IPS DF 6.9 (cell line): Measurements from ENCODE around the gene KLRC4.
"Not testable (repeated sequence)": the region's sequence is repeated elsewhere in the genome, so short reads cannot be mapped to it uniquely, and the experiment has no call there.

Experiments
- DNase-seq: peaks from one replicate; pipeline ENCODE4 v3.0.0-alpha.2; 2013; ENCODE audit warnings: low read depth, low spot score
- H3K27ac ChIP-seq: one replicate; pipeline ENCODE4 v1.5.1; 2013; ENCODE audit warnings: low read length, control low read depth
- H3K27me3 ChIP-seq: 2 replicates; pipeline ENCODE4 v1.6.1; 2013; ENCODE audit warnings: mild to moderate bottlenecking, low read length; ENCODE audit not compliant: control insufficient read depth, insufficient read depth
- H3K36me3 ChIP-seq: 2 replicates; pipeline ENCODE4 v1.6.1; 2013; ENCODE audit warnings: low read length; ENCODE audit not compliant: control insufficient read depth, insufficient read depth
- H3K4me1 ChIP-seq: 2 replicates; pipeline ENCODE4 v1.6.1; 2013; ENCODE audit warnings: low read length; ENCODE audit not compliant: control insufficient read depth, insufficient read depth
- H3K4me3 ChIP-seq: 2 replicates; pipeline ENCODE4 v1.5.1; 2013; ENCODE audit warnings: mild to moderate bottlenecking, low read length
- H3K9me3 ChIP-seq: 2 replicates; pipeline ENCODE4 v1.6.1; 2013; ENCODE audit warnings: low read length, inconsistent platforms; ENCODE audit not compliant: control insufficient read depth, insufficient read depth
- WGBS: extraction: QIAGEN DNeasy Blood & Tissue Kit; methylation state at CpG from one replicate; pipeline ENCODE4 v1.1.7; 2013; ENCODE audit warnings: mixed read lengths, missing lambda C conversion rate; ENCODE audit not compliant: insufficient read length, insufficient coverage; 5-methylcytosine and 5-hydroxymethylcytosine counted together

Gene KLRC4

GRCh38 chr12:10387498-10387897 is 22.1 kb downstream of the KLRC4 start:
- H3K27ac ChIP-seq, H3K9me3 ChIP-seq, H3K4me1 ChIP-seq, H3K27me3 ChIP-seq, DNase-seq, H3K36me3 ChIP-seq, H3K4me3 ChIP-seq: not testable (repeated sequence)
- WGBS, result no CpG with 5 or more reads among the region's 6 CpGs

GRCh38 chr12:10386857-10387256 is 22.7 kb downstream of the KLRC4 start:
- Histone ChIP-seq H3K4me1 (no peaks in the 10 kb centered on the region), H3K36me3 (no peaks in the 10 kb centered on the region), H3K9me3 (no peaks in the 10 kb centered on the region), H3K27ac (no peak overlapping the region), H3K27me3 (no peaks in the 10 kb centered on the region), H3K4me3 (no peak overlapping the region)
- no CpG with 5 or more reads among the region's 1 CpG for WGBS
- DNase-seq, result no peak

DNA sequence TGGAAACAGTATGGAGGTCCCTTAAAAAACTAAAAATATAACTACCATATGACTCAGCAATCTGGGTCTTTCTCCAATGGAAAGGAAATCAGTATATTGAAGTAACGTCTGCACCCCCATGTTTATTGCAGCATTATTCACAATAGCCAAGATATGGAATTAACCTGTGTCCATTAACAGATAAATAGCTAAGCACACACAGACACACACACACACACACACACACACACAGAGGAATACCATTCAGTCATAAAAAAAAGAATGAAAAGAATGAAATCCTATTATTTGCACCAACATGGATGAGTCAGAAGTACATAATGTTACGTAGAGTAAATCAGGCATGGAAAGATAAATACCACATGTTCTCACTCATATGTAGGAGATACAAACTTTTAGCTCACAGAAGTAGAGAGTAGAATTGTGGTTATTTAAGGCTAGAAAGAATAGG is 24.4 kb downstream of the KLRC4 start:
- no peak for DNase-seq
- Histone ChIP-seq H3K4me3 (no peak overlapping the region), H3K36me3 (no peaks in the 10 kb centered on the region), H3K4me1 (no peaks in the 10 kb centered on the region), H3K27ac (no peak overlapping the region), H3K9me3 (no peaks in the 10 kb centered on the region), H3K27me3 (no peaks in the 10 kb centered on the region)
- WGBS, result no CpG with 5 or more reads among the region's 2 CpGs

GRCh38 chr12:10384191-10384590 is 25.4 kb downstream of the KLRC4 start:
- H3K4me1 ChIP-seq, result no peaks in the 10 kb centered on the region
- no peaks in the 10 kb centered on the region for H3K27me3 ChIP-seq
- no peaks in the 10 kb centered on the region for H3K9me3 ChIP-seq
- H3K36me3 ChIP-seq, result no peaks in the 10 kb centered on the region
- H3K4me3 ChIP-seq, result no peak overlapping the region
- WGBS, result no CpG with 5 or more reads among the region's 3 CpGs
- no peak for DNase-seq
- H3K27ac ChIP-seq, result no peak overlapping the region

- no peak overlapping the region for H3K27ac ChIP-seq
- H3K9me3 ChIP-seq, result no peaks in the 10 kb centered on the region
- H3K4me1 ChIP-seq, result no peaks in the 10 kb centered on the region
- H3K4me3 ChIP-seq, result no peak overlapping the region
- H3K27me3 ChIP-seq, result no peaks in the 10 kb centered on the region
- DNase-seq, result no peak
- no CpG with 5 or more reads among the region's 4 CpGs for WGBS
- no peaks in the 10 kb centered on the region for H3K36me3 ChIP-seq
Observed at GRCh38 chr12:10381928-10382628, 27.5 kb downstream of the KLRC4 start.

- not testable (repeated sequence) for H3K27me3 ChIP-seq, H3K9me3 ChIP-seq, H3K36me3 ChIP-seq, H3K27ac ChIP-seq, H3K4me3 ChIP-seq, H3K4me1 ChIP-seq, DNase-seq
- WGBS, result no CpG with 5 or more reads among the region's 2 CpGs
Observed at GRCh38 chr12:10378737-10379136, 30.8 kb downstream of the KLRC4 start.

DNA sequence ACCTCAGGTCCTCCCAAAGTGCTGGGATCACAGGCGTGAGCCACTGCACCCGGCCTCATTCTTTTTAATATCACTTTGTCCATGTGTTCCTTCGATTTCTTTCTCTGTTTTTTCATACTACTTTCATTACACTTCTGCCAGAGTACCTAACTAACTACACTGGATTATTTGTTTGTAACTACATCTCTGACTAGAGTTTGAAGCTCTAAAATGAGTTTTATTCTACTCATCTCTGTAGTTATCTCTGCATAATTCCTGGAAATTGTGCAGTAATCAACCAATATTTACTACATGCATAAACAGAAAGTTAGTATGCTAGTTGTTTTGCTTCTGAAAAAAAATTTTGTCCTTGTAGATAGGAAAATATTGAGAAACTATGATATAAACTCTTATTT is 34.9 kb downstream of the KLRC4 start:
- DNase-seq, result no peak
- H3K27me3 ChIP-seq, result no peaks in the 10 kb centered on the region
- no peak overlapping the region for H3K27ac ChIP-seq
- no CpG with 5 or more reads among the region's 3 CpGs for WGBS
- no peaks in the 10 kb centered on the region for H3K9me3 ChIP-seq
- H3K4me3 ChIP-seq, result no peak overlapping the region
- H3K4me1 ChIP-seq, result peaks cover 5% of the 10 kb centered on the region
- H3K36me3 ChIP-seq, result no peaks in the 10 kb centered on the region

GRCh38 chr12:10372559-10372958 is 37.0 kb downstream of the KLRC4 start:
- H3K27ac ChIP-seq, result no peak overlapping the region

DNA sequence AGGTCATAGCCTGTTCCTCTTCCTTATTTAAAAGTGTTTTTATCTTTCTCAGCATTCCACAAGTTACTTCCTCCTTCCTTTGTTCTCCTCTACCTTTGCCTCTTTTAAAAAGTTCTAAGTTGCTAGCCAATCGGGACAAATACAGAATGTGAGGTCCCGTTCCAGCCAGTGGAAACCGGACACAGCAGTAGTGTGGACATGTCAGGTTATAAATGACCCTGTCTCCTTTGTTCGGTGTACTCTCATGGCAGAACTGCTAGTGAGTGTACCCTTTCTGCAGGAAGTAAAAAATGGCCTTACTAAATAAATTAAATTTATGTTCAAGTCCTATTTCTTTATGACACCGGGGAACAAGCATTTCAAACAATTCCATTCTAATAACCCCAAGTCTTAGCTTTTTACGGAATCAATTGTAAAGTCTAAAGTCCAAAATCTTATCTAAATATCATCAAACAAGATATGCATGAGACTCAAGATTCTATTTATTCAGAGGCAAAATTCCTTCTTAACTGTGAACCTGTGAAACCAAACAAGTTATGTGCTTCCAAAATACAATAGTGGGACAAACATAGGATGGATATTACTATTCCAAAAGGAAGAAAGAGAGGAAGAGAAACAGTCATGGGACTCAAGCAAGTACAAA is 37.5 kb downstream of the KLRC4 start:
- no CpG with 5 or more reads among the region's 6 CpGs for WGBS
- H3K4me1 ChIP-seq, DNase-seq, H3K4me3 ChIP-seq, H3K36me3 ChIP-seq, H3K27me3 ChIP-seq, H3K9me3 ChIP-seq, H3K27ac ChIP-seq: not testable (repeated sequence)

More at GRCh38 chr12:10372559-10372958, 37.0 kb downstream of the KLRC4 start:
- Histone ChIP-seq H3K4me3 (no peak overlapping the region), H3K9me3 (no peaks in the 10 kb centered on the region), H3K4me1 (peaks cover 5% of the 10 kb centered on the region), H3K27me3 (no peaks in the 10 kb centered on the region), H3K36me3 (no peaks in the 10 kb centered on the region; the same call in 1 of the 2 replicates)
- WGBS, result no CpG with 5 or more reads among the region's 1 CpG
- DNase-seq, result no peak

- peaks cover 6% of the 10 kb centered on the region for H3K4me1 ChIP-seq
- no peak overlapping the region for H3K4me3 ChIP-seq
- WGBS, result no CpG with 5 or more reads among the region's 8 CpGs
- DNase-seq, result no peak
- H3K36me3 ChIP-seq, result no peaks in the 10 kb centered on the region; the same call in 1 of the 2 replicates
- H3K9me3 ChIP-seq, result no peaks in the 10 kb centered on the region
- no peaks in the 10 kb centered on the region for H3K27me3 ChIP-seq
- H3K27ac ChIP-seq, result no peak overlapping the region
Observed at GRCh38 chr12:10369557-10370415, 39.8 kb downstream of the KLRC4 start.
